HCT116 (cell line): ENCODE measurements around the gene PUM1. TPM values are rescaled to one million over a fixed set of nuclear protein-coding genes. Genes with fewer than 3 reads are reported as not detected.
"Not testable (repeated sequence)": the region's sequence is repeated elsewhere in the genome, so short reads cannot be mapped to it uniquely, and the experiment has no call there.

Experiments
- ATAC-seq: fragments of 200-7000 bp; cut with Tn5 transposase; 2 replicates; pipeline ENCODE4 v1.9.1; 2020; ENCODE audit warnings: mild to moderate bottlenecking, moderate library complexity
- BruUV-seq: library from RNA; stranded (reverse); fragments of 400-500 nt; replicated peaks from 2 replicates; lab custom pipeline; 2021; lab: Mats Ljungman, UMichigan
- CTCF ChIA-PET: fragments of 300-600 bp; sonication (Branson Sonifier 250); formaldehyde crosslinking; loops from one replicate; lab custom pipeline; 2021; ENCODE audit warnings: antibody characterized with exemption; lab: Charles Lee
- POLR2A ChIA-PET: fragments of 300-600, 350-600 bp; sonication (Branson Sonifier 250); formaldehyde crosslinking; loops from one replicate; lab custom pipeline; 2021; ENCODE audit warnings: antibody characterized with exemption; lab: Charles Lee
- RAD21 ChIA-PET, 2 experiments: fragments of 300-600 bp; sonication (Branson Sonifier 250); formaldehyde crosslinking; loops; one replicate each; lab custom pipeline; 2023; ENCODE audit warnings: low total read pairs in 2 of 2; ENCODE audit not compliant: uncharacterized antibody in 2 of 2, unreplicated experiment in 2 of 2, low non-redundant PET in 1 of 2; lab: Charles Lee
- DNase-seq: peaks from one replicate; pipeline ENCODE4 v3.0.0-alpha.2; 2010; ENCODE audit warnings: low read depth, low spot score
- H2AFZ ChIP-seq: fragments of 200-600 bp; shearing (Covaris generic), sonication (generic); 2 replicates; pipeline ENCODE4 v1.6.1; 2017; ENCODE audit warnings: low read depth, mixed run types, mixed read lengths, antibody characterized with exemption, low read length; ENCODE audit not compliant: poor library complexity, severe bottlenecking
- H3K27ac ChIP-seq: 2 replicates; pipeline ENCODE4 v1.5.1; 2012; ENCODE audit warnings: low read depth, low read length
- H3K27me3 ChIP-seq: fragments of 200-600 bp; sonication (generic); 2 replicates; pipeline ENCODE4 v1.6.1; 2016; ENCODE audit warnings: mixed run types, low read length, mixed read lengths; ENCODE audit not compliant: insufficient read depth
- H3K36me3 ChIP-seq, 2 experiments: fragments of 200-500 bp in 1 of 2; fragments of 200-600 bp in 1 of 2; sonication (Bioruptor generic) in 1 of 2; sonication (generic) in 1 of 2; 2 replicates each; pipeline versions ENCODE4 v1.5.1 to v1.6.1; 2014 to 2016; ENCODE audit warnings: low read length in 2 of 2, inconsistent platforms in 1 of 2, mixed read lengths in 1 of 2, mixed run types in 1 of 2; ENCODE audit not compliant: insufficient read depth in 2 of 2, control insufficient read depth in 1 of 2
- H3K4me1 ChIP-seq, 2 experiments: fragments of 200-600 bp in 1 of 2; sonication (generic) in 1 of 2; 2 replicates each; pipeline versions ENCODE4 v1.5.1 to v1.6.1; 2012 to 2017; ENCODE audit warnings: low read length in 2 of 2, inconsistent platforms in 1 of 2, mild to moderate bottlenecking in 1 of 2, mixed read lengths in 1 of 2, mixed run types in 1 of 2, moderate library complexity in 1 of 2; ENCODE audit not compliant: insufficient read depth in 2 of 2, control insufficient read depth in 1 of 2
- H3K4me2 ChIP-seq: fragments of 200-600 bp; sonication (generic); 2 replicates; pipeline ENCODE4 v1.6.1; 2017; ENCODE audit warnings: mixed run types, low read length, mixed read lengths
- H3K4me3 ChIP-seq, 2 experiments: fragments of 200-600 bp in 1 of 2; sonication (generic) in 1 of 2; replicated peaks in 1 of 2; 2 replicates each; pipeline ENCODE4 v1.5.1; 2011 to 2016; ENCODE audit warnings: low read length in 2 of 2, control low read depth in 1 of 2, low read depth in 1 of 2, mild to moderate bottlenecking in 1 of 2, mixed read lengths in 1 of 2, mixed run types in 1 of 2
- H3K79me2 ChIP-seq: fragments of 200-600 bp; sonication (generic); 2 replicates; pipeline ENCODE4 v1.6.1; 2017; ENCODE audit warnings: mild to moderate bottlenecking, mixed run types, low read length, moderate library complexity, mixed read lengths; ENCODE audit not compliant: insufficient read depth
- H3K9ac ChIP-seq: fragments of 200-600 bp; sonication (generic); 2 replicates; pipeline ENCODE4 v1.6.1; 2016; ENCODE audit warnings: low read length, mixed read lengths
- H3K9me2 ChIP-seq: fragments of 200-600 bp; sonication (generic), shearing (Covaris generic); 2 replicates; pipeline ENCODE4 v1.6.1; 2017; ENCODE audit warnings: mixed run types, mild to moderate bottlenecking, moderate library complexity; ENCODE audit not compliant: insufficient read depth
- H3K9me3 ChIP-seq, 2 experiments: fragments of 200-500 bp in 1 of 2; fragments of 200-600 bp in 1 of 2; sonication (Bioruptor generic) in 1 of 2; sonication (generic) in 1 of 2; 2 replicates each; pipeline ENCODE4 v1.6.1; 2014 to 2017; ENCODE audit warnings: low read length in 2 of 2, mixed read lengths in 2 of 2, inconsistent platforms in 1 of 2, low read depth in 1 of 2, mild to moderate bottlenecking in 1 of 2, mixed run types in 1 of 2, moderate library complexity in 1 of 2; ENCODE audit not compliant: control insufficient read depth in 1 of 2, insufficient read depth in 1 of 2
- H4K20me1 ChIP-seq: fragments of 200-600 bp; sonication (generic), shearing (Covaris generic); 2 replicates; pipeline ENCODE4 v1.6.1; 2017; ENCODE audit warnings: mixed run types, mild to moderate bottlenecking, moderate library complexity; ENCODE audit not compliant: insufficient read depth
- CBX3 ChIP-seq: IDR thresholded peaks from 2 replicates; pipeline ENCODE4 v1.6.1; 2012; ENCODE audit warnings: low read depth
- CEBPB ChIP-seq: IDR thresholded peaks from 2 replicates; pipeline ENCODE4 v1.6.1; 2012; ENCODE audit warnings: low read depth
- EZH2 ChIP-seq: fragments of 200-600 bp; sonication (generic); IDR thresholded peaks from 2 replicates; pipeline ENCODE4 v1.6.1; 2017; ENCODE audit warnings: antibody characterized with exemption, mixed run types
- EZH2phosphoT487 ChIP-seq: fragments of 200-600 bp; IDR thresholded peaks from 2 replicates; pipeline ENCODE4 v1.6.1; 2018; ENCODE audit warnings: antibody characterized with exemption, borderline replicate concordance
- FOSL1 ChIP-seq: IDR thresholded peaks from 2 replicates; pipeline ENCODE4 v1.6.1; 2012; ENCODE audit warnings: low read depth
- JUND ChIP-seq: IDR thresholded peaks from 2 replicates; pipeline ENCODE4 v1.6.1; 2012
- POLR2A ChIP-seq: IDR thresholded peaks from 2 replicates; pipeline ENCODE4 v1.7.0; 2011; ENCODE audit warnings: borderline replicate concordance; ENCODE audit not compliant: insufficient read depth, insufficient read length; ENCODE audit errors: extremely low read depth
- POLR2AphosphoS5 ChIP-seq: IDR thresholded peaks from 2 replicates; pipeline ENCODE4 v1.6.1; 2011; ENCODE audit warnings: mild to moderate bottlenecking, low read depth, low read length, moderate library complexity
- SP1 ChIP-seq: IDR thresholded peaks from 2 replicates; pipeline ENCODE4 v1.6.1; 2012; ENCODE audit warnings: low read depth
- SRF ChIP-seq: IDR thresholded peaks from 2 replicates; pipeline ENCODE4 v1.6.1; 2012; ENCODE audit warnings: low read depth
- YY1 ChIP-seq: IDR thresholded peaks from 2 replicates; pipeline ENCODE4 v1.6.1; 2011; ENCODE audit warnings: low read length, low read depth, moderate library complexity, mild to moderate bottlenecking; ENCODE audit not compliant: insufficient replicate concordance; ENCODE audit errors: extremely low read depth
- ZNF274 ChIP-seq: fragments of 200-500 bp; sonication (Bioruptor generic); IDR thresholded peaks from 2 replicates; pipeline ENCODE4 v1.6.1; 2014; ENCODE audit warnings: mild to moderate bottlenecking, low read depth, low read length, inconsistent platforms
- intact Hi-C: fragments of 100-400 bp; cut with micrococcal nuclease; formaldehyde crosslinking; loops from 2 replicates; pipeline ENCODE4 v1.10.0; 2022
- total RNA-seq: library from RNA; stranded (reverse); gene quantifications from one replicate; pipeline ENCODE4 v1.2.1, GENCODE V29; 2021; ENCODE audit not compliant: unreplicated experiment
- TF ChIP-seq, protein P1 (sequence below), 3 experiments: fragments of 200-600 bp in 1 of 3; sonication (generic) in 1 of 3; IDR thresholded peaks in 2 of 3; conservative IDR thresholded peaks in 1 of 3; 2 replicates each; pipeline ENCODE4 v1.5.1; 2012 to 2017; ENCODE audit warnings: low read depth in 2 of 3, low read length in 2 of 3, antibody characterized with exemption in 1 of 3, borderline replicate concordance in 1 of 3, control low read depth in 1 of 3, mild to moderate bottlenecking in 1 of 3, mixed read lengths in 1 of 3, mixed run types in 1 of 3, moderate library complexity in 1 of 3; ENCODE audit not compliant: insufficient read depth in 1 of 3
- TF ChIP-seq, protein P2 (sequence below): IDR thresholded peaks from 2 replicates; pipeline ENCODE4 v1.6.1; 2011; ENCODE audit warnings: mild to moderate bottlenecking, low read length, moderate library complexity; ENCODE audit not compliant: insufficient replicate concordance; ENCODE audit errors: extremely low read depth
- TF ChIP-seq, protein P3 (sequence below): IDR thresholded peaks from 2 replicates; pipeline ENCODE4 v1.6.1; 2012
- TF ChIP-seq, protein P4 (sequence below): IDR thresholded peaks from 2 replicates; pipeline ENCODE4 v1.6.1; 2012; ENCODE audit warnings: low read depth

The PUM1 gene
- total RNA-seq, 1 experiment from 2014 or later, result 113 TPM

DNA sequence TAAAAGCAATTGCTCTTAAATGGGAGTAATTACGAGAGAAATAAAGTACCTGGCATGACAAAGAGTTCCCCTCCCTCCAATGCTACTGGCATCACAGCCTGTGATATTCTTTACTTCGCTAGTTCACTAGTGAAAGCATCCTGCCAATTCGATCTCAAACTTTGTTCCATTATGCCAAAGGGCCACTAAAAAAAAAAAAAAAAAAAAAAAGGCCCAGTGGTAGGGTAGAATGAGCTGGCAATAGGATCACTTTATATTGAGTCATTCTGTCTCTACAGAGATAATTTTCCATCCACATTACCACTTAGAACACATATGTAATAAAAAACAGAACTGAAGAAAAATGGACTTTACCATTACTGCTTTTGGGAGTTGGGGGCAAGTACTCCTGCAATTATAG is 11.2 kb downstream of the PUM1 start:
- CTCF ChIA-PET, result no interaction called here
- Histone ChIP-seq H3K27me3 (no peaks in the 10 kb centered on the region), H3K79me2 (peaks cover 100% of the 10 kb centered on the region), H3K9ac (no peak overlapping the region), H3K36me3 (peaks cover 21 to 31% of the 10 kb centered on the region in 2 experiments), H3K4me3 (no peak overlapping the region), H3K4me1 (peaks cover 0 to 4% of the 10 kb centered on the region in 2 experiments; a peak in 1 of 4 replicates), H3K9me3 (no peaks in the 10 kb centered on the region), H3K27ac (no peak overlapping the region), H3K9me2 (no peaks in the 10 kb centered on the region), H4K20me1 (peaks cover 34% of the 10 kb centered on the region), H3K4me2 (no peak overlapping the region), H2AFZ (no peak overlapping the region)
- ATAC-seq (no peak), DNase-seq (no peak)
- TF ChIP-seq FOSL1 (no peak), YY1 (no peak), SP1 (no peak), CBX3 (no peak), POLR2A (no peak), EZH2phosphoT487 (no peak), JUND (no peak), EZH2 (no peak), ZNF274 (no peak), POLR2AphosphoS5 (no peak), SRF (no peak), CEBPB (no peak)
- TF ChIP-seq, protein P1, sequence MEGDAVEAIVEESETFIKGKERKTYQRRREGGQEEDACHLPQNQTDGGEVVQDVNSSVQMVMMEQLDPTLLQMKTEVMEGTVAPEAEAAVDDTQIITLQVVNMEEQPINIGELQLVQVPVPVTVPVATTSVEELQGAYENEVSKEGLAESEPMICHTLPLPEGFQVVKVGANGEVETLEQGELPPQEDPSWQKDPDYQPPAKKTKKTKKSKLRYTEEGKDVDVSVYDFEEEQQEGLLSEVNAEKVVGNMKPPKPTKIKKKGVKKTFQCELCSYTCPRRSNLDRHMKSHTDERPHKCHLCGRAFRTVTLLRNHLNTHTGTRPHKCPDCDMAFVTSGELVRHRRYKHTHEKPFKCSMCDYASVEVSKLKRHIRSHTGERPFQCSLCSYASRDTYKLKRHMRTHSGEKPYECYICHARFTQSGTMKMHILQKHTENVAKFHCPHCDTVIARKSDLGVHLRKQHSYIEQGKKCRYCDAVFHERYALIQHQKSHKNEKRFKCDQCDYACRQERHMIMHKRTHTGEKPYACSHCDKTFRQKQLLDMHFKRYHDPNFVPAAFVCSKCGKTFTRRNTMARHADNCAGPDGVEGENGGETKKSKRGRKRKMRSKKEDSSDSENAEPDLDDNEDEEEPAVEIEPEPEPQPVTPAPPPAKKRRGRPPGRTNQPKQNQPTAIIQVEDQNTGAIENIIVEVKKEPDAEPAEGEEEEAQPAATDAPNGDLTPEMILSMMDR (IDR thresholded peaks at IDR 0.05 in 2 of 3, conservative IDR thresholded peaks at IDR 0.05 in 1 of 3; ENCODE audit: borderline replicate concordance in 1 of 3, insufficient read depth in 1 of 3, low read depth in 2 of 3, low read length in 2 of 3), result no peak
- TF ChIP-seq, protein P2, sequence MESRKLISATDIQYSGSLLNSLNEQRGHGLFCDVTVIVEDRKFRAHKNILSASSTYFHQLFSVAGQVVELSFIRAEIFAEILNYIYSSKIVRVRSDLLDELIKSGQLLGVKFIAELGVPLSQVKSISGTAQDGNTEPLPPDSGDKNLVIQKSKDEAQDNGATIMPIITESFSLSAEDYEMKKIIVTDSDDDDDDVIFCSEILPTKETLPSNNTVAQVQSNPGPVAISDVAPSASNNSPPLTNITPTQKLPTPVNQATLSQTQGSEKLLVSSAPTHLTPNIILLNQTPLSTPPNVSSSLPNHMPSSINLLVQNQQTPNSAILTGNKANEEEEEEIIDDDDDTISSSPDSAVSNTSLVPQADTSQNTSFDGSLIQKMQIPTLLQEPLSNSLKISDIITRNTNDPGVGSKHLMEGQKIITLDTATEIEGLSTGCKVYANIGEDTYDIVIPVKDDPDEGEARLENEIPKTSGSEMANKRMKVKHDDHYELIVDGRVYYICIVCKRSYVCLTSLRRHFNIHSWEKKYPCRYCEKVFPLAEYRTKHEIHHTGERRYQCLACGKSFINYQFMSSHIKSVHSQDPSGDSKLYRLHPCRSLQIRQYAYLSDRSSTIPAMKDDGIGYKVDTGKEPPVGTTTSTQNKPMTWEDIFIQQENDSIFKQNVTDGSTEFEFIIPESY, result no peak
- TF ChIP-seq, protein P3, sequence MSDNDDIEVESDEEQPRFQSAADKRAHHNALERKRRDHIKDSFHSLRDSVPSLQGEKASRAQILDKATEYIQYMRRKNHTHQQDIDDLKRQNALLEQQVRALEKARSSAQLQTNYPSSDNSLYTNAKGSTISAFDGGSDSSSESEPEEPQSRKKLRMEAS, result no peak
- TF ChIP-seq, protein P4, sequence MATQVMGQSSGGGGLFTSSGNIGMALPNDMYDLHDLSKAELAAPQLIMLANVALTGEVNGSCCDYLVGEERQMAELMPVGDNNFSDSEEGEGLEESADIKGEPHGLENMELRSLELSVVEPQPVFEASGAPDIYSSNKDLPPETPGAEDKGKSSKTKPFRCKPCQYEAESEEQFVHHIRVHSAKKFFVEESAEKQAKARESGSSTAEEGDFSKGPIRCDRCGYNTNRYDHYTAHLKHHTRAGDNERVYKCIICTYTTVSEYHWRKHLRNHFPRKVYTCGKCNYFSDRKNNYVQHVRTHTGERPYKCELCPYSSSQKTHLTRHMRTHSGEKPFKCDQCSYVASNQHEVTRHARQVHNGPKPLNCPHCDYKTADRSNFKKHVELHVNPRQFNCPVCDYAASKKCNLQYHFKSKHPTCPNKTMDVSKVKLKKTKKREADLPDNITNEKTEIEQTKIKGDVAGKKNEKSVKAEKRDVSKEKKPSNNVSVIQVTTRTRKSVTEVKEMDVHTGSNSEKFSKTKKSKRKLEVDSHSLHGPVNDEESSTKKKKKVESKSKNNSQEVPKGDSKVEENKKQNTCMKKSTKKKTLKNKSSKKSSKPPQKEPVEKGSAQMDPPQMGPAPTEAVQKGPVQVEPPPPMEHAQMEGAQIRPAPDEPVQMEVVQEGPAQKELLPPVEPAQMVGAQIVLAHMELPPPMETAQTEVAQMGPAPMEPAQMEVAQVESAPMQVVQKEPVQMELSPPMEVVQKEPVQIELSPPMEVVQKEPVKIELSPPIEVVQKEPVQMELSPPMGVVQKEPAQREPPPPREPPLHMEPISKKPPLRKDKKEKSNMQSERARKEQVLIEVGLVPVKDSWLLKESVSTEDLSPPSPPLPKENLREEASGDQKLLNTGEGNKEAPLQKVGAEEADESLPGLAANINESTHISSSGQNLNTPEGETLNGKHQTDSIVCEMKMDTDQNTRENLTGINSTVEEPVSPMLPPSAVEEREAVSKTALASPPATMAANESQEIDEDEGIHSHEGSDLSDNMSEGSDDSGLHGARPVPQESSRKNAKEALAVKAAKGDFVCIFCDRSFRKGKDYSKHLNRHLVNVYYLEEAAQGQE, result no peak
- RAD21 ChIA-PET, result no interaction called here
- no TSS peak for BruUV-seq
- POLR2A ChIA-PET, result interaction anchor here (0.6 kb wide), 1 partner anchor 11 kb away, joined by 3 read pairs; no protein-coding TSS in a partner anchor
- intact Hi-C loops, result no loop called here

DNA sequence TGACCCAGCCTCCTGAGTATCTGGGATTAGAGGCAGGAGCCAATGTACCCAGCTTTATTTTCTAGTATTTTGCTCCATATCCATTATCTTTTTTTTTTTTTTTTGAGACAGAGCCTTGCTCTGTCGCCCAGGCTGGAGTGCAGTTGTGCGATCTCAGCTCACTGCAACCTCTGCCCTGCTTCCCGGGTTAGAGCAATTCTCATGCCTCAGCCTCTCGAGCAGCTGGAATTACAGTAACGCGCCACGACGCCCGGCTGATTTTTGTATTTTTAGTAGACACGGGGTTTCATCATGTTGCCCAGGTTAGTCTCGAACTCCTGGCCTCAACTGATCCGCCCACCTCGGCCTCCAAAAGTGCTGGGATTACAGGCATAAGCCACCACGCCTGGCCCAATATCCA is 12.9 kb downstream of the PUM1 start:
- H3K4me3 ChIP-seq, H3K4me1 ChIP-seq, H3K4me2 ChIP-seq, BruUV-seq, H3K27me3 ChIP-seq, RAD21 ChIA-PET, intact Hi-C loops, DNase-seq, ATAC-seq, H3K9me3 ChIP-seq, CTCF ChIA-PET, POLR2A ChIA-PET, H3K27ac ChIP-seq, H3K9me2 ChIP-seq, H3K9ac ChIP-seq, H2AFZ ChIP-seq: not testable (repeated sequence)
- Histone ChIP-seq H3K79me2 (peaks cover 100% of the 10 kb centered on the region), H3K36me3 (peaks cover 15 to 18% of the 10 kb centered on the region in 2 experiments; a peak in 3 of 4 replicates), H4K20me1 (peaks cover 27% of the 10 kb centered on the region)
